ENCODE results near the gene MPDU1.

MPDU1 gene

GRCh38 chr17:7561028-7561575, 22.6 kb upstream of the MPDU1 start:
- peak; percentile 41 for DNase-seq

DNA sequence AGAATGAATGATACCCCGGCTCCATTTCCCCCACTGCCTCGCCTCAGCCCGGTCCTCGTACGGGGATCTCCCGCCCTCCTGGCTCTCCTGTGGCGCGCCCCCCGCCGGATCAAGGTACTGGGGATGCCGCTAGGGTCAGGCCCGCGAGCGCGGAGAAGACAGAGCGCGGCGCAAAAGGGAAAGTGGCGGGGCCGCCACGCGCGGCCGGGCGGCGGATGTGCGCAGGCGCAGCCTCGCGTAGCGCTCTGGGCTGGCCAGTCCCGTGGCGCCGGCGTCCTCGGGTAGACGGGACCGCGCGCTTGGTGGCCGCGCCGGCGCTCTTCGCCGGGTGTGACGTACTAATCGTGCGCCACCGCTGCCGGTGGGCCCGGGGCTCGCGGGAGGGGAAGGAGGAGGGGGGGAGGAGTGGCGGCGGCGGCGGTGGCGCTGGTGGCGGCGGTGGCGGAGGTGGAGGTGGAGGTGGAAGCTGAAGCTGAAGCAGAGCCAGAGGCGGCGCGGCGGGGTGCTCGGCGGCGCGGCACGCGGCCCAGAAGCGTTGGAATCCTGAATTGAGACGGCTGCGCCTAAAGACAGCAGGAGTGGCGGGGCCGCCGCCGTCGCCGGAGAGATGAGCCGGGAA, 22.0 kb upstream of the MPDU1 start, which contains the start of gene SENP3:
Gene SENP3 (plus strand): TSS at position 331 of the 619 bp plus-strand sequence. CDS start 1,158 bp downstream, outside the sequence.
- no peak for DNase-seq

DNA sequence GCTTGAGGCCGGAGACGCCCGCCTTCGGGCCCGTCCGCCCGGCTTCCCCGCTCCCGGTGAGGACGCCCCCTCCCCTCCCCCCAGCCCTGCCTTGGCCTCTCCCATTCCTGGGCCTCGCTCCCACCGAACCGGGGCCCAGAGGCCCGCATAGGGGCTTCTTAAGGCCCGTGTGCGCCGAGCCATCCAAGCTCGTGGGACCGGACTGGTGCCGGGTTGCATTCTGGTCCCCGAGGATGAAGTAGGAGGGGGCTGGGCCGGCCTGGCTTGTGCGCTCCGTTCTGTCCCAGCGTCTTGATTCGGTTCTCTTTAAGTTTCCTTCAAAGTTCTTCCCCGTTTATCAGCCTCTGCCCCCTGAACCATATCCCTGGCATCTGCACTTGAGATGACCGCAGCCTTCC, 21.4 kb upstream of the MPDU1 start:
- no peak for DNase-seq

DNA sequence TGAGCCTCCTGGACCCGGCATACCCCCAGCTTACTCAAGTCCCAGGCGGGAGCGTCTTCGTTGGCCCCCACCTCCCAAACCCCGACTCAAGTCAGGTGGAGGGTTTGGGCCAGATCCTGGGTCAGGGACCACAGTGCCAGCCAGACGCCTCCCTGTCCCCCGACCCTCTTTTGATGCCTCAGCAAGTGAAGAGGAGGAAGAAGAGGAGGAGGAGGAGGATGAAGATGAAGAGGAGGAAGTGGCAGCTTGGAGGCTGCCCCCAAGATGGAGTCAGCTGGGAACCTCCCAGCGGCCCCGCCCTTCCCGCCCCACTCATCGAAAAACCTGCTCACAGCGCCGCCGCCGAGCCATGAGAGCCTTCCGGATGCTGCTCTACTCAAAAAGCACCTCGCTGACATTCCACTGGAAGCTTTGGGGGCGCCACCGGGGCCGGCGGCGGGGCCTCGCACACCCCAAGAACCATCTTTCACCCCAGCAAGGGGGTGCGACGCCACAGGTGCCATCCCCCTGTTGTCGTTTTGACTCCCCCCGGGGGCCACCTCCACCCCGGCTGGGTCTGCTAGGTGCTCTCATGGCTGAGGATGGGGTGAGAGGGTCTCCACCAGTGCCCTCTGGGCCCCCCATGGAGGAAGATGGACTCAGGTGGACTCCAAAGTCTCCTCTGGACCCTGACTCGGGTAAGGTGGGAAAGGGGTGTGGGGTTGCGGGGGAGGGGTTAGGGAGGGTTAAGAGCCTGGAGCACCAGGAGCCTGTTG, 20.4 kb upstream of the MPDU1 start:
- no peak for DNase-seq

- DNase-seq = no peak
Observed at GRCh38 chr17:7569571-7569970, 14.1 kb upstream of the MPDU1 start.

GRCh38 chr17:7570351-7570750, 13.3 kb upstream of the MPDU1 start:
- no peak for DNase-seq

GRCh38 chr17:7572338-7572587, 11.4 kb upstream of the MPDU1 start:
- DNase-seq = peak; percentile 93

- DNase-seq = peak; percentile 93
Observed at GRCh38 chr17:7572588-7573323, 10.9 kb upstream of the MPDU1 start.

GRCh38 chr17:7573324-7574080, 10.2 kb upstream of the MPDU1 start:
- peak; percentile 17 for DNase-seq

DNA sequence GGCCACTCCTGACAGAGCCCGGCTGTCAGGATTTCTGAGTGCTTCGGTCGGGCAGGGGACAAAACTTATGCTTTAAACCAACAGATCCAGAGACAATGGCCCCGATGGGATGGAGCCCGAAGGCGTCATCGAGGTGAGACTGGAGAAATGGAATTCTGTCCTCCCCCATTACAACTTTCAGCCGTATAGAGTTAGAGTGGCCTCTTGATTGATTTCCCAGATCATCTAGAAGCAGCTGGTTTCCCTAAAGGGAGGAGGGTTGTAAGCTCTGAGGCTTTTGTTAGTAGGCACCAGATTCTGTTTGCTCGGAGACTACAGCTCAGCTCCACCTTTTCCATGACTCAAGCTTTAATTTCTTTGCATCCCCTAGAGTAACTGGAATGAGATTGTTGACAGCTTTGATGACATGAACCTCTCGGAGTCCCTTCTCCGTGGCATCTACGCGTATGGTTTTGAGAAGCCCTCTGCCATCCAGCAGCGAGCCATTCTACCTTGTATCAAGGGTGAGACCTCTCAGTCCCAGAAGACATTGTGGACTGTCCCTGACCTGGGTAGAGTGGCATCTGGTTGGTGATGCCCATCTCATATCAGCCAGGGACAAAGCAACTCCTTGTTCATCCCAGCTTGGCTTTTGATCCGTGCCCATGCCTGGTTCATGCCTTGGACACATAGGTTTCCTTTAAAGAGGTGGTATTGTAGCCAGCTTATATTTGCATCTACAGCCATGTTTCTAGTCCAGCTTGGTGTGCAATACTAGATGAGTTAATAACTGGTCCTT, 9.3 kb upstream of the MPDU1 start:
- no peak for DNase-seq

DNA sequence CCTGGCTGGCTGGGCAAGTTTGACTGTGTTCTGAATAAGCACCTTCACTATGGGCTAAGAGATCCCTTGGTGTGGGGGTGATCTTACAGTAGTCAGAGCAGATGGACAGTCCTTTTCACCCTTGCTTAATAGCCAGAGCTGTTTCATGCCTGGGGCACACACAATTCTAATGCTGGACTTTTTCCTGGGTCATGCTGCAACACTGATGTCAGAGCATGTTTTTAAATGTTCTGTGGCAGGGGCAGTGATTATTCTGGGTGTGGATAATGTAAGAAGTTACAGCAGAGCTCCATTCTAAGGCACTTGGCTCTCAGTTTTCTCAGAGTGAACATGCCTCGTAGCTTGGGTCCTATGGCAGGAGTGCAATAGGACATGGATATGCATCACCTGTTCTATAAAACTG, 8.2 kb upstream of the MPDU1 start:
- DNase-seq = no peak

DNA sequence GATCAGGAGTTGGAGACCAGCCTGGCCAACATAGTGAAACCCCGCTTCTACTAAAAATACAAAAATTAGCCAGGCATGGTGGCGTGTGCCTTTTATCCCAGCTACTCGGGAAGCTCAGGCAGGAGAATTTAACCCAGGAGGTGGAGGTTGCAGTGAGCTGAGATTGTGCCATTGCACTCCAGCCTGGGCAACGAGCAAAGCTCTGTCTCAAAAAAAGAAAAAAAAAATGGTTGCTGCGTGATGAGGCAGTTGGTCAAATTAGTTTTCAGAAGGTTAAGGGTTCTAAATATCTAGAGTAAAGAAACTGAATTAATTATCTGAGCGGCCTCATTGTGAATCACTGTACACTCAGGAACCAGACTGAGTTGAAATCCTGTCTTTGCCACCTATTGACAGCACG, 7.7 kb upstream of the MPDU1 start:
- no peak for DNase-seq

- DNase-seq = no peak
Observed at GRCh38 chr17:7576432-7576937, 7.2 kb upstream of the MPDU1 start.

DNA sequence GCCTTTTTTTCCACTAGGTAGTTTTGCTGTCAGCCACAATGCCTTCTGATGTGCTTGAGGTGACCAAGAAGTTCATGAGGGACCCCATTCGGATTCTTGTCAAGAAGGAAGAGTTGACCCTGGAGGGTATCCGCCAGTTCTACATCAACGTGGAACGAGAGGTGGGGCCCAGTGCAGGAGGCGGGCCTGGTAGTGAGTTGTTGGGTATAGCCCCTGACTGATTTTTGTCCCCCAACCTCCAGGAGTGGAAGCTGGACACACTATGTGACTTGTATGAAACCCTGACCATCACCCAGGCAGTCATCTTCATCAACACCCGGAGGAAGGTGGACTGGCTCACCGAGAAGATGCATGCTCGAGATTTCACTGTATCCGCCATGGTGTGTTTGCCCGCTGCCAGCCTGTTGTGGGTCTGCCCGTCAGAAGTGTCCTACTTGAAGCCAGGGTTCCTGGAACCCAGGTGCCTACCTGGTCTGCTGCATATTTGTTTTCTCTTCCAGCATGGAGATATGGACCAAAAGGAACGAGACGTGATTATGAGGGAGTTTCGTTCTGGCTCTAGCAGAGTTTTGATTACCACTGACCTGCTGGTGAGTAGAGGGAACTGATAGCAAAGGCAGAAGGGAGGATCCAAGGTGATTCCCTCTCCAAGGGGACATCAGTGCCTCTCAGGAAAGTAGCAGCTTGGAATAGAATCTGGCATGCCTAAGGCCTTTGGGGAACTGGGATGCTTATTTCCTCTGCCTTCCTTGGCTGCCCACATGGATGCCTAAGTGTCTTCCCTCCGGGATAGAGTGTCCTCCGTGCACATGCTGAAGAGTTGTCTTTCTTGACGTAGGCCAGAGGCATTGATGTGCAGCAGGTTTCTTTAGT, 6.1 kb upstream of the MPDU1 start:
- no peak for DNase-seq

GRCh38 chr17:7579001-7579833, 4.4 kb upstream of the MPDU1 start, which contains the start of gene CD68:
CD68 (plus strand) TSS chr17:7579638; CDS start chr17:7579678, 40 bp downstream.
- no peak for DNase-seq

GRCh38 chr17:7579834-7580603, 3.6 kb upstream of the MPDU1 start:
- no peak for DNase-seq

GRCh38 chr17:7580604-7581575, 2.8 kb upstream of the MPDU1 start:
- no peak for DNase-seq

Data from NCI-H2029 treated with DMSO at 0.1 percent for 48 hours (cell line).